Smooth muscle cell (in vitro differentiated cells): ENCODE results near the gene ZNF33B. TPM values are rescaled to one million over a fixed set of nuclear protein-coding genes. Genes with fewer than 3 reads are reported as not detected.
"Not testable (repeated sequence)": the region's sequence is repeated elsewhere in the genome, so short reads cannot be mapped to it uniquely, and the experiment has no call there.

Experiments
- DNase-seq: peaks from one replicate; lab custom pipeline; 2025; ENCODE audit not compliant: unreplicated experiment; lab: John Stamatoyannopoulos, UW
- H2AFZ ChIP-seq: fragments of 200-600 bp; sonication (generic); 2 replicates; pipeline ENCODE4 v1.6.0; 2016; ENCODE audit warnings: antibody characterized with exemption, low read depth, mild to moderate bottlenecking
- H3F3A ChIP-seq: fragments of 200-600 bp; sonication (generic); 2 replicates; pipeline ENCODE4 v1.6.0; 2017; ENCODE audit warnings: antibody characterized with exemption, low read depth
- H3K27ac ChIP-seq: fragments of 200-600 bp; sonication (generic); 2 replicates; pipeline ENCODE4 v1.5.1; 2016; ENCODE audit warnings: low read depth, mild to moderate bottlenecking
- H3K27me3 ChIP-seq: fragments of 200-600 bp; sonication (generic); 2 replicates; pipeline ENCODE4 v1.6.1; 2016; ENCODE audit warnings: low read depth, mild to moderate bottlenecking
- H3K36me3 ChIP-seq: fragments of 200-600 bp; sonication (generic); 2 replicates; pipeline ENCODE4 v1.5.1; 2016; ENCODE audit warnings: low read depth
- H3K4me1 ChIP-seq: fragments of 200-600 bp; sonication (generic); 2 replicates; pipeline ENCODE4 v1.5.1; 2016; ENCODE audit warnings: low read depth
- H3K4me2 ChIP-seq: fragments of 200-600 bp; sonication (generic); 2 replicates; pipeline ENCODE4 v1.6.0; 2016; ENCODE audit warnings: mild to moderate bottlenecking
- H3K4me3 ChIP-seq: fragments of 200-600 bp; sonication (generic); 2 replicates; pipeline ENCODE4 v1.5.1; 2016; ENCODE audit warnings: mild to moderate bottlenecking
- H3K79me2 ChIP-seq: fragments of 200-600 bp; sonication (generic); 2 replicates; pipeline ENCODE4 v1.6.0; 2016; ENCODE audit warnings: low read depth, mild to moderate bottlenecking
- H3K9ac ChIP-seq: fragments of 200-600 bp; sonication (generic); 2 replicates; pipeline ENCODE4 v1.6.0; 2016; ENCODE audit warnings: low read depth
- H3K9me3 ChIP-seq: fragments of 200-600 bp; sonication (generic); replicated peaks from 2 replicates; pipeline ENCODE4 v1.5.1; 2016; ENCODE audit warnings: low read depth
- H4K20me1 ChIP-seq: fragments of 200-600 bp; sonication (generic); 2 replicates; pipeline ENCODE4 v1.6.0; 2016; ENCODE audit warnings: low read depth
- CTCF ChIP-seq: fragments of 200-600 bp; sonication (generic); IDR thresholded peaks from 2 replicates; pipeline ENCODE4 v1.5.1; 2017; ENCODE audit warnings: borderline replicate concordance, mild to moderate bottlenecking, antibody characterized with exemption; ENCODE audit not compliant: insufficient read depth, poor library complexity, severe bottlenecking
- WGBS: methylation state at CpG from one replicate; pipeline ENCODE4 v1.1.7; 2016; ENCODE audit warnings: low lambda C conversion rate; 5-methylcytosine and 5-hydroxymethylcytosine counted together
- polyA plus RNA-seq: library from polyadenylated mRNA; unstranded; fragments of >200 nt; fragmentation: Nextera tagmentation; extraction: Ambion mirVana; gene quantifications from 2 replicates; pipeline ENCODE4 v1.2.1, GENCODE V29; 2016
- total RNA-seq: library from RNA; depleted of rRNA; stranded (reverse); fragments of >200 nt; gene quantifications from 2 replicates; pipeline ENCODE4 v1.2.3, GENCODE V29; 2014

Gene ZNF33B
- total RNA-seq (1.1 and 1.4 TPM in 2 replicates), polyA plus RNA-seq (0.55 and 1.1 TPM in 2 replicates)

- TF ChIP-seq CTCF = no peak
- peak within 1 kb of the TSS; percentile 39 for H3K9ac ChIP-seq
- no peaks in the 10 kb centered on the region for H3K9me3 ChIP-seq
- WGBS = under 1% methylated on average over 60 of the region's 62 CpGs
- no peaks in the 10 kb centered on the region for H3K79me2 ChIP-seq
- H3K4me3 ChIP-seq = peak within 1 kb of the TSS; percentile 84
- H3F3A ChIP-seq = no peaks in the 10 kb centered on the region
- H2AFZ ChIP-seq = peak within 1 kb of the TSS; percentile 90
- H3K27ac ChIP-seq = peak within 1 kb of the TSS; percentile 71
- peaks cover 4% of the 10 kb centered on the region for H3K4me1 ChIP-seq
- no peaks in the 10 kb centered on the region for H4K20me1 ChIP-seq
- H3K4me2 ChIP-seq = peak within 1 kb of the TSS; percentile 86
- no peaks in the 10 kb centered on the region for H3K36me3 ChIP-seq
- H3K27me3 ChIP-seq = no peaks in the 10 kb centered on the region
- peak; percentile 56 for DNase-seq
These were observed at the start of gene ZNF33B for GRCh38 chr10:42638055-42638820. TSS of gene ZNF33B (minus strand) at chr10:42638570. CDS start at chr10:42636928, 1,642 bp downstream.

GRCh38 chr10:42684517-42684916 is 46.1 kb upstream of the ZNF33B start:
- Histone ChIP-seq H3F3A (no peaks in the 10 kb centered on the region), H3K9ac (no peak overlapping the region), H4K20me1 (no peaks in the 10 kb centered on the region), H3K27me3 (no peaks in the 10 kb centered on the region), H3K27ac (no peak overlapping the region), H3K4me1 (no peaks in the 10 kb centered on the region), H3K36me3 (no peaks in the 10 kb centered on the region), H3K4me3 (no peak overlapping the region), H2AFZ (no peak overlapping the region), H3K9me3 (no peaks in the 10 kb centered on the region), H3K79me2 (no peaks in the 10 kb centered on the region), H3K4me2 (no peak overlapping the region)
- TF ChIP-seq CTCF = no peak
- no peak for DNase-seq
- WGBS = 79% methylated on average over 2 of the region's 2 CpGs

- Histone ChIP-seq H3F3A (no peaks in the 10 kb centered on the region), H3K9me3 (peaks cover 4% of the 10 kb centered on the region), H3K4me1 (no peaks in the 10 kb centered on the region), H3K4me2 (no peak overlapping the region), H3K9ac (no peak overlapping the region), H3K27me3 (no peaks in the 10 kb centered on the region), H3K36me3 (no peaks in the 10 kb centered on the region), H3K27ac (no peak overlapping the region), H2AFZ (no peak overlapping the region), H3K79me2 (no peaks in the 10 kb centered on the region), H4K20me1 (no peaks in the 10 kb centered on the region), H3K4me3 (no peak overlapping the region)
- no peak for TF ChIP-seq CTCF
- DNase-seq = no peak
- 100% methylated on average over 1 of the region's 1 CpG for WGBS
These were observed 41.9 kb upstream of the ZNF33B start for GRCh38 chr10:42680267-42680666.

GRCh38 chr10:42665181-42665979 is 27.0 kb upstream of the ZNF33B start:
- H3K9me3 ChIP-seq, H3K4me3 ChIP-seq, DNase-seq, H3K4me1 ChIP-seq, H3F3A ChIP-seq, H3K4me2 ChIP-seq, H3K36me3 ChIP-seq, H3K9ac ChIP-seq, H4K20me1 ChIP-seq, H3K79me2 ChIP-seq, H2AFZ ChIP-seq, H3K27me3 ChIP-seq, H3K27ac ChIP-seq: not testable (repeated sequence)
- WGBS = 85% methylated on average over 24 of the region's 24 CpGs
